Measurements from ENCODE around the gene NT5C1B. TPM values are rescaled to one million over a fixed set of nuclear protein-coding genes. Genes with fewer than 3 reads are reported as not detected.

Gene NT5C1B
- total RNA-seq, 1 donor from 2014 or later = not detected

GRCh38 chr2:18551623-18552022 lies 37.7 kb downstream of the NT5C1B start:
- Mint-ChIP-seq H3K4me3 (no peak overlapping the region), H3K27me3 (no peaks in the 10 kb centered on the region), H3K9me3 (no peaks in the 10 kb centered on the region), H3K4me1 (ENCODE audit: unreplicated experiment) (peaks cover 24% of the 10 kb centered on the region), H3K36me3 (peaks cover 22% of the 10 kb centered on the region), H3K27ac (no peak overlapping the region)
- TF ChIP-seq CTCF (conservative IDR thresholded peaks at IDR 0.05) = no peak
- DNase-seq (ENCODE audit: extremely low spot score, unreplicated experiment) = no peak

DNA sequence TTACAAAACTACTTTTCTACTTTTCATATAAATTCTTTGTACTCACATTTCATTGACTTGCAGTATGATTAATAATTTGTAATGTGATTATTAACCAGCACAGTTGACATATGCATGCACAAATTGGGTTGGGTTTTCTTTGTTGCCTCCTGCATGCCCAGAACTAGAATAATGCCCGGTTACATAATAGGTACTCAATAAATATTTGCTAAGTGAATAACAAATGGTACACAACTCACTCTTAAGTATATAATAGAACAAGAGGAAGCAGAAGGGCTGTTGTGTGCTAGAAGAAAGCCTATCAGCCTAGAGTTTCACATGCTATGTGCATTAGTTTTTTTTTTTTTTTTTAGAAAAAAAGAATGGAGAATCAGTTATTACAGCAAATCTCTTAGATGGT lies 38.2 kb downstream of the NT5C1B start:
- TF ChIP-seq CTCF (conservative IDR thresholded peaks at IDR 0.05) = no peak
- no peaks in the 10 kb centered on the region for H3K27me3 Mint-ChIP-seq
- peaks cover 28% of the 10 kb centered on the region for H3K4me1 Mint-ChIP-seq (ENCODE audit: unreplicated experiment)
- no peak overlapping the region for H3K27ac Mint-ChIP-seq
- no peak overlapping the region for H3K4me3 Mint-ChIP-seq
- H3K9me3 Mint-ChIP-seq = no peaks in the 10 kb centered on the region
- H3K36me3 Mint-ChIP-seq = peaks cover 22% of the 10 kb centered on the region
- no peak for DNase-seq (ENCODE audit: extremely low spot score, unreplicated experiment)

- no peaks in the 10 kb centered on the region for H3K9me3 Mint-ChIP-seq
- no peak overlapping the region for H3K4me3 Mint-ChIP-seq
- H3K36me3 Mint-ChIP-seq = peaks cover 19% of the 10 kb centered on the region
- peaks cover 32% of the 10 kb centered on the region for H3K4me1 Mint-ChIP-seq (ENCODE audit: unreplicated experiment)
- no peaks in the 10 kb centered on the region for H3K27me3 Mint-ChIP-seq
- no peak for TF ChIP-seq CTCF (conservative IDR thresholded peaks at IDR 0.05)
- H3K27ac Mint-ChIP-seq = no peak overlapping the region
- DNase-seq (ENCODE audit: extremely low spot score, unreplicated experiment) = no peak
Measured at GRCh38 chr2:18550433-18550832, 38.9 kb downstream of the NT5C1B start.

DNA sequence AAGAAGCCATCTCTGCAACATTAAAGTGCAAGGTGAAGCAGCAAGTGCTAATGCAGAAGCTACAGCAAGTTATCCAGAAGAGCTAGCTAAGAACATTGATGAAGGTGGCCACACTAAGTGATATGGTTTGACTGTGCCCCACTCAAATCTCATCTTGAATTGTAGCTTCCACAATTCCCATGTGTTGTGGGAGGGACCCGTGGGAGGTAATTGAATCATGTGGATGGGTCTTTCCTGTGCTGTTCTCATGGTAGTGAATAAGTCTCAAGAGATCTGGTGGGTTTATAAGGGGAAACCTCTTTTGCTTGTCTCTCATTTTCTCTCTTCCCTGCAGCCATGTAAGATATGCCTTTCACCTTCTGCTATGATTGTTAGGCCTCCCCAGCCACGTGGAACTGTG lies 40.3 kb downstream of the NT5C1B start:
- H3K27ac Mint-ChIP-seq = no peak overlapping the region
- H3K4me1 Mint-ChIP-seq (ENCODE audit: unreplicated experiment) = peaks cover 32% of the 10 kb centered on the region
- no peak for TF ChIP-seq CTCF (conservative IDR thresholded peaks at IDR 0.05)
- DNase-seq (ENCODE audit: extremely low spot score, unreplicated experiment) = no peak
- H3K36me3 Mint-ChIP-seq = peaks cover 9% of the 10 kb centered on the region
- no peak overlapping the region for H3K4me3 Mint-ChIP-seq
- H3K9me3 Mint-ChIP-seq = no peaks in the 10 kb centered on the region
- H3K27me3 Mint-ChIP-seq = peaks cover 2% of the 10 kb centered on the region

DNA sequence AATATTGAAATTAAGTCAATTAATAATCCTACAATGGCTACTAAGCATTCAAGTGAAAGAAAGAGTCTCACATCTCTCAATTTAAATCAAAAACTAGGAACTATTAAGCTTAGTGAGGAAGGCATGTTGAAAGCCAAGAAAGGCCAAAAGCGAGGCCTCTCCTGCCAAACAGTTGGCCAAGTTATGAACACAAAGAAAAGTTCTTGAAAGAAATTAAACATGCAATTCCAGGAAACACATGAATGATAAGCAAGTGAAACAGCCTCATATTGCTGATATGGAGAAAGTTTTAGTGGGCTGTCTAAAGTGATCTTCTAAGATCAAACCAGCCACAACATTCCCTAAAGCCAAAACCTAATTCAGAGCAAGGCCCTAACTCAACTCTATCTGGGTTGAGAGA lies 40.7 kb downstream of the NT5C1B start:
- no peak for DNase-seq (ENCODE audit: extremely low spot score, unreplicated experiment)
- no peak overlapping the region for H3K4me3 Mint-ChIP-seq

More for the DNA sequence above, 40.7 kb downstream of the NT5C1B start:
- peaks cover 29% of the 10 kb centered on the region for H3K4me1 Mint-ChIP-seq (ENCODE audit: unreplicated experiment)
- no peak for TF ChIP-seq CTCF (conservative IDR thresholded peaks at IDR 0.05)
- H3K36me3 Mint-ChIP-seq = peaks cover 6% of the 10 kb centered on the region
- H3K9me3 Mint-ChIP-seq = no peaks in the 10 kb centered on the region
- H3K27me3 Mint-ChIP-seq = peaks cover 3% of the 10 kb centered on the region
- no peak overlapping the region for H3K27ac Mint-ChIP-seq

All from type B pancreatic cell (in vitro differentiated cells).